Measurements from ENCODE around the gene OR6N1. TPM values are rescaled to one million over a fixed set of nuclear protein-coding genes. Genes with fewer than 3 reads are reported as not detected.

The OR6N1 gene
- total and polyA plus RNA-seq, 2 of the 4 experiments (the other 2 are of a cell fraction) = not detected

- Histone ChIP-seq H3K36me3 (ENCODE audit: control insufficient read depth, insufficient read depth, low read length) (no peaks in the 10 kb centered on the region), H2AK5ac (ENCODE audit: low read depth, low read length) (no peak overlapping the region), H4K91ac (ENCODE audit: insufficient read depth, low read depth, low read length) (no peak overlapping the region), H3K9ac (ENCODE audit: low read depth, low read length) (no peak overlapping the region), H3K18ac (ENCODE audit: low read depth, low read length) (no peak overlapping the region), H2BK15ac (ENCODE audit: low read depth, low read length) (no peak overlapping the region), H3K9me1 (ENCODE audit: insufficient read depth, low read length) (no peaks in the 10 kb centered on the region), H2BK5ac (ENCODE audit: low read depth, low read length, poor library complexity, severe bottlenecking) (no peak overlapping the region), H3K56ac (ENCODE audit: extremely low read depth, insufficient read depth, low read length) (no peak overlapping the region), H4K5ac (ENCODE audit: low read depth, low read length) (no peak overlapping the region), H3K27me3 (ENCODE audit: control insufficient read depth, insufficient read depth, low read length) (no peaks in the 10 kb centered on the region), H3K4ac (ENCODE audit: low read depth, low read length) (no peak overlapping the region), H2AK9ac (replicated peaks; ENCODE audit: low read depth, low read length, poor library complexity) (no peak overlapping the region), H3K79me1 (ENCODE audit: low read depth in 1 of 2, low read length in 2 of 2) (no peaks in the 10 kb centered on the region), H3K4me2 (ENCODE audit: low read depth, low read length) (no peak overlapping the region), H2BK20ac (ENCODE audit: low read depth, low read length) (no peak overlapping the region), H3K23ac (ENCODE audit: low read depth, low read length) (no peak overlapping the region), H3K14ac (replicated peaks; ENCODE audit: low read depth, low read length) (no peak overlapping the region), H3K4me1 (ENCODE audit: control insufficient read depth, insufficient read depth, low read length) (no peaks in the 10 kb centered on the region), H3K9me3 (ENCODE audit: control insufficient read depth, insufficient read depth, low read length) (no peaks in the 10 kb centered on the region), H2AFZ (replicated peaks; ENCODE audit: low read length, poor library complexity) (no peak overlapping the region), H2BK120ac (ENCODE audit: low read depth, low read length) (no peak overlapping the region), H4K20me1 (ENCODE audit: insufficient read depth, low read length) (no peaks in the 10 kb centered on the region), H3K4me3 (ENCODE audit: insufficient read depth, low read depth, low read length) (no peak overlapping the region), H4K8ac (ENCODE audit: low read depth in 2 of 2, low read length in 2 of 2) (no peak overlapping the region), H3K27ac (ENCODE audit: insufficient read depth, low read length) (no peak overlapping the region)
- ChIA-PET POLR2A (ENCODE audit: unreplicated experiment) (no interaction called here), CTCF (no interaction called here)
- dilution Hi-C loops (cut with HindIII; ENCODE audit: low sequenced_read_pairs, unreplicated experiment) = no loop called here
- WGBS, 2 experiments (ENCODE audit: extremely low coverage in 2 of 2, insufficient read length in 1 of 2) = 63% methylated on average over 4 of the region's 6 CpGs; no CpG with 5 or more reads in 1 of the 2 experiments
- TF ChIP-seq POLR2A (IDR thresholded peaks at IDR 0.05; ENCODE audit: low read depth, low read length) = no peak
- BruUV-seq (replicated peaks) = no TSS peak
- intact Hi-C loops (cut with micrococcal nuclease) = no loop called here
- in situ Hi-C loops (cut with MboI; ENCODE audit: low sequenced_read_pairs) = no loop called here
- no peak for ATAC-seq (ENCODE audit: low read depth)
- no peak for DNase-seq
These were observed 54.7 kb downstream of the OR6N1 start for GRCh38 chr1:158717344-158717743.
